ENCODE measurements around the gene PLCL1.

The PLCL1 gene

GRCh38 chr2:197782126-197782525, 22.3 kb upstream of the PLCL1 start:
- no peak for DNase-seq
- no peaks in the 10 kb centered on the region for H3K27me3 ChIP-seq (replicated peaks; ENCODE audit: insufficient read depth, low read length)
- no peak overlapping the region for H3K9ac ChIP-seq (ENCODE audit: low read length)
- H3K9me2 ChIP-seq (replicated peaks; ENCODE audit: insufficient read depth, low read length), result no peaks in the 10 kb centered on the region
- no peaks in the 10 kb centered on the region for H3K4me1 ChIP-seq (ENCODE audit: low read length)
- no peaks in the 10 kb centered on the region for H3F3A ChIP-seq (ENCODE audit: insufficient read depth, low read length)
- H3K4me3 ChIP-seq (ENCODE audit: low read length), result no peak overlapping the region
- H4K20me1 ChIP-seq (ENCODE audit: insufficient read depth, low read length), result no peaks in the 10 kb centered on the region
- no peak overlapping the region for H3K27ac ChIP-seq (ENCODE audit: low read length)
- no peaks in the 10 kb centered on the region for H3K36me3 ChIP-seq (replicated peaks; ENCODE audit: insufficient read depth, low read length)
- H3K4me2 ChIP-seq (ENCODE audit: low read depth, low read length), result no peak overlapping the region
- H3K79me2 ChIP-seq (ENCODE audit: low read length), result no peaks in the 10 kb centered on the region
- TF ChIP-seq EZH2phosphoT487 (IDR thresholded peaks at IDR 0.05; ENCODE audit: low read length), result no peak
- no peak for TF ChIP-seq EZH2 (optimal IDR thresholded peaks at IDR 0.05; ENCODE audit: low read depth, low read length)
- TF ChIP-seq CTCF (IDR thresholded peaks at IDR 0.05; ENCODE audit: low read length), result no peak
- H2AFZ ChIP-seq (ENCODE audit: low read length), result 0 out of 2 replicates have a peak overlapping the region, but pooled peaks have one; percentile 14
- H3K9me3 ChIP-seq (replicated peaks; ENCODE audit: insufficient read depth, low read length), result no peaks in the 10 kb centered on the region

GRCh38 chr2:197784956-197785941, 19.1 kb upstream of the PLCL1 start, which contains the start of gene BOLL:
Gene BOLL (minus strand): TSS chr2:197785319. CDS start chr2:197781850, 3,469 bp downstream.
- TF ChIP-seq EZH2phosphoT487 (IDR thresholded peaks at IDR 0.05; ENCODE audit: low read length) (no peak), EZH2 (optimal IDR thresholded peaks at IDR 0.05; ENCODE audit: low read depth, low read length) (no peak), CTCF (IDR thresholded peaks at IDR 0.05; ENCODE audit: low read length) (no peak)
- DNase-seq, result no peak
- no peaks in the 10 kb centered on the region for H3K27me3 ChIP-seq (replicated peaks; ENCODE audit: insufficient read depth, low read length)
- H3K79me2 ChIP-seq (ENCODE audit: low read length), result no peaks in the 10 kb centered on the region
- peak within 1 kb of the TSS; percentile 47; the same call in 1 of the 2 replicates for H3K9ac ChIP-seq (ENCODE audit: low read length)
- no peaks in the 10 kb centered on the region for H3K36me3 ChIP-seq (replicated peaks; ENCODE audit: insufficient read depth, low read length)
- H3K4me3 ChIP-seq (ENCODE audit: low read length), result peak within 1 kb of the TSS; percentile 65
- H2AFZ ChIP-seq (ENCODE audit: low read length), result peak within 1 kb of the TSS; percentile 80
- no peaks in the 10 kb centered on the region for H4K20me1 ChIP-seq (ENCODE audit: insufficient read depth, low read length)
- H3F3A ChIP-seq (ENCODE audit: insufficient read depth, low read length), result no peaks in the 10 kb centered on the region
- no peak within 1 kb of the TSS for H3K27ac ChIP-seq (ENCODE audit: low read length)
- H3K4me2 ChIP-seq (ENCODE audit: low read depth, low read length), result peak within 1 kb of the TSS; percentile 57
- H3K9me2 ChIP-seq (replicated peaks; ENCODE audit: insufficient read depth, low read length), result no peaks in the 10 kb centered on the region
- H3K9me3 ChIP-seq (replicated peaks; ENCODE audit: insufficient read depth, low read length), result no peaks in the 10 kb centered on the region
- H3K4me1 ChIP-seq (ENCODE audit: low read length), result no peaks in the 10 kb centered on the region

- peak overlapping the region; percentile 57 for H3K4me2 ChIP-seq (ENCODE audit: low read depth, low read length)
- peak overlapping the region; percentile 65 for H3K4me3 ChIP-seq (ENCODE audit: low read length)
- H3K79me2 ChIP-seq (ENCODE audit: low read length), result no peaks in the 10 kb centered on the region
- no peaks in the 10 kb centered on the region for H3K9me3 ChIP-seq (replicated peaks; ENCODE audit: insufficient read depth, low read length)
- no peaks in the 10 kb centered on the region for H3K9me2 ChIP-seq (replicated peaks; ENCODE audit: insufficient read depth, low read length)
- no peaks in the 10 kb centered on the region for H4K20me1 ChIP-seq (ENCODE audit: insufficient read depth, low read length)
- H3K27me3 ChIP-seq (replicated peaks; ENCODE audit: insufficient read depth, low read length), result no peaks in the 10 kb centered on the region
- H2AFZ ChIP-seq (ENCODE audit: low read length), result peak overlapping the region; percentile 80
- peak; percentile 54 for DNase-seq
- H3K4me1 ChIP-seq (ENCODE audit: low read length), result no peaks in the 10 kb centered on the region
- H3K36me3 ChIP-seq (replicated peaks; ENCODE audit: insufficient read depth, low read length), result no peaks in the 10 kb centered on the region
- TF ChIP-seq EZH2phosphoT487 (IDR thresholded peaks at IDR 0.05; ENCODE audit: low read length) (no peak), EZH2 (optimal IDR thresholded peaks at IDR 0.05; ENCODE audit: low read depth, low read length) (no peak), CTCF (IDR thresholded peaks at IDR 0.05; ENCODE audit: low read length) (peak; percentile 52)
- H3K27ac ChIP-seq (ENCODE audit: low read length), result no peak overlapping the region
- H3F3A ChIP-seq (ENCODE audit: insufficient read depth, low read length), result no peaks in the 10 kb centered on the region
- peak overlapping the region; percentile 47; the same call in 1 of the 2 replicates for H3K9ac ChIP-seq (ENCODE audit: low read length)
Observed at GRCh38 chr2:197786010-197786877, 18.1 kb upstream of the PLCL1 start.
